ENCODE data around the gene PSAT1. TPM values are rescaled to one million over a fixed set of nuclear protein-coding genes. Genes with fewer than 3 reads are reported as not detected.
"Not testable (repeated sequence)": the region's sequence is repeated elsewhere in the genome, so short reads cannot be mapped to it uniquely, and the experiment has no call there.

Gene PSAT1
- total RNA-seq: 15.5 and 22.7 TPM in 2 replicates

GRCh38 chr9:78296893-78297671, at the start of gene PSAT1:
PSAT1 (plus strand) TSS chr9:78297125; CDS start chr9:78297211, 86 bp downstream.
- DNase-seq (ENCODE audit: extremely low read depth, low read depth, low spot score): peak; percentile 74

- DNase-seq (ENCODE audit: extremely low read depth, low read depth, low spot score): no peak
Measured at GRCh38 chr9:78248635-78249034, 48.3 kb upstream of the PSAT1 start.

- DNase-seq (ENCODE audit: extremely low read depth, low read depth, low spot score): no peak
Measured at GRCh38 chr9:78249542-78249941, 47.4 kb upstream of the PSAT1 start.

DNA sequence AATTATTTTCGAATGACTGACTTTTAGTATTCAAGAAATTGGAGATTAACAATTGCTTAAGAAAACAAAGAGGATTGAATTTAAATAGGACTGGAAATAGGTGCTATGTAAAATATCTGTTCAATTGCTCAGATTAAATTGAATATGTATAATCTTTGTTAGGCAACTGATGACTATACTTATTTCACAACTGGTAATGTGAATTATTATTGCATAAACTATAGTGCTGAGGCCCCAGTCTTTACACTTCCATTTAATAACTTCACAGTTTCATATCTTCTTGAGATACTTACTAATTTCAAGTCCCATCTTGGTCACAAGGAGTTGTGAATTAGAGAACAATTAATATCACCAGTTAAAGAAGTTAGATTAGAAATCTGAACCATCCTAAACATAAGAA, 44.3 kb upstream of the PSAT1 start:
- no peak for DNase-seq (ENCODE audit: extremely low read depth, low read depth, low spot score)

- no peak for DNase-seq (ENCODE audit: extremely low read depth, low read depth, low spot score)
Measured at GRCh38 chr9:78253285-78253684, 43.6 kb upstream of the PSAT1 start.

DNA sequence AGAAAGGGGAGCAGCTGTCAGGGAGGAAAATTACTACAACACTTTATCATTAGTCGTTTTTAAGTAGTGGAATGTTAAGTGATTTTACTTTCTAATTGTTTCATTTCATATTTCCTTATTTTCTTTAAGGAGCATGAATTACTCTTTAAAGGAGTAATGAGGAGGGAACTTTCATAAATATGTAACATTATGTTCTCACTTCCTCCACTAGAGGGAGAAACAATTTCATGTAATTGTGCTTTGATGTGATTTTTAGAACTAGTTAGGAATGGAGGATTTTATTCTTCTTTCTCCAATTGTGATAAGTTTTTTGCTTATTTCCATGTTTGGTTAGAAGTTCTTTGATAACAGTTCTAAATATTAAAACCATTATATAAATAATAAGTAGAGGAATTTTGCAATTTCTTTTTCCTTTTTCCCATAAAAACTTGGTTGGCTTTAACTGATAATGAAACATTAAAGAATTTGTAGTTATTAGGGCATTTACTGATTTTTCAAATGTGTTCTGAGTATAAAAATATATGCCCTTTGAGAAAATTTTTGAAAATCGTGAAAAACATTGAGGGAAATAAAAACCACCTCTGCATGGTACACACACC, 35.4 kb upstream of the PSAT1 start:
- DNase-seq (ENCODE audit: extremely low read depth, low read depth, low spot score): peak; percentile 16

DNA sequence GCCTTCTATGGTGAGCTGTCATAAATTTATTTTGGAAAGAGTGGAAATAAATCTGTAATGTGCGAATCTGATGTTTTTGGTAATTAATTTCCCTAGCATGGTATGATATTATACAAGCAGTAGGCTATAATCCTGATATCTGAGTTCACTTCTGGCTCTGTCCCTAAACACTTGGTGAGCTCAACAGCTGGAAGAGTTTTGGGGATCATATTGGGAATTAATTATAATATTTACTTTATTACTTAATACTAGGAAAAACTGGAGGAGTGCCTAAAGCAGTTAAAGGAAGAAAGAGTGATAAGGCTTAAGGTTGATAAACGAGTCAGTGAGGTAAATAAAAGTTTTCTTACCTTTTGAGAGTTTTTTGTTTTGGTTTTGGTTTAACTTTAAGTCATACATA, 34.3 kb upstream of the PSAT1 start:
- no peak for DNase-seq (ENCODE audit: extremely low read depth, low read depth, low spot score)

DNA sequence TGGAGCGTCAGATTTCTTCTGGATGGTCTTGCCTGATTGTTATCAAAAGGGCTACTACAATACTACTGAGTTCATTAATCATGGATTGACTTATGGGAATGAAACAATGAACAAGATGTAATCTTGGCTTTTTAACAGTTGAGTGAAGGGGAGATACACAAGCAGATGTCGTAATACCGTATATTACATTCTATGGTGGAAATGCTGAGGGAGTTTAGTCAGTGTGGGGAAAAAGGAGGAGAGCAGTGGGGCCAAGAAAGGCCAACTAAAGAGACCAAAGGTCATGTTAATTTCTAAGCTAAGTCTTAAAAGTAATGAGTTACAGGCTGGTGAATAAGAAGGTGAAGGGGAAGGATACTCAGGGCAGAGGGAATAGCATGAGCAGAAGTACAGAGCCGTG, 29.0 kb upstream of the PSAT1 start:
- no peak for DNase-seq (ENCODE audit: extremely low read depth, low read depth, low spot score)

DNA sequence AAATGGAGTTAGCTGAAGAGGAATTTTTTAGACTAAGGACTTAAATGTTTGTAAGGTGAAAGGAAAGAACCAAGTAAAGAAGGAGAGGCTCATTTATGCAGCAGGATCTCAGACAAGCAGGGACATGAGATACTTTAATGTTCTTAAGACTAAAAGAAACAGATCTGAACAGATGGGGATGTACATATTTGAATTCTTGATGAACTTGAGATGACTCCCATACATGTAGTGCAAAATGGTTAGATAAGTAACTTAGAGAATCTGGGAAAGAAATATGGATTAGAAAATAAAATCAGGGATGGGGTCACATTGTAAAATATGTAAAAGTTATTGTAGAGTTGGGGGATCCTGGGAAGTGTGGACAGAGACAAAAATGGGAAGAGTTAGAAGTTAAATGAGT, 27.1 kb upstream of the PSAT1 start:
- DNase-seq (ENCODE audit: extremely low read depth, low read depth, low spot score): no peak

GRCh38 chr9:78272307-78272706, 24.6 kb upstream of the PSAT1 start:
- DNase-seq (ENCODE audit: extremely low read depth, low read depth, low spot score): no peak

- no peak for DNase-seq (ENCODE audit: extremely low read depth, low read depth, low spot score)
Measured at GRCh38 chr9:78273761-78274160, 23.2 kb upstream of the PSAT1 start.

- DNase-seq (ENCODE audit: extremely low read depth, low read depth, low spot score): no peak
Measured at GRCh38 chr9:78278177-78278777, 18.6 kb upstream of the PSAT1 start.

DNA sequence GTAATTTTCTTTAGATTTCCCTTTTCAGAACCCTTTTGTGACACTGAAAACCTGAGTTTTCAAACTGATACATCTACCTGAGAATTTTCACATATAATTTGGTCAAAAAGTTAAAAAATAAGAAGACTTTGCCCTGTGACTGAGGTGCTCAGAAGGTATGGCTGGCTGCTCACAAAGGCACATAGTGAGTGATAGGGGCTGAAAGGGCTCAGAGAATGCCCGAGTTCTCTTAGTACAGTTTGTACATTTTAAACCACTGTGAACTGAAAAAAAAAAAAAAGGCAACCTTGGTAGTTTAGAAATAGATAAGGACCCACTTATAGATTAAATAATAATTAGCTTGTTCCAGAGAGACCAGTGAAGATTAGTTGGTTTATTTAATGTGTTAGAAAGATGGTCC, 18.1 kb upstream of the PSAT1 start:
- DNase-seq (ENCODE audit: extremely low read depth, low read depth, low spot score): no peak

GRCh38 chr9:78280982-78281668, 15.8 kb upstream of the PSAT1 start:
- DNase-seq (ENCODE audit: extremely low read depth, low read depth, low spot score): no peak

GRCh38 chr9:78284181-78284580, 12.7 kb upstream of the PSAT1 start:
- DNase-seq (ENCODE audit: extremely low read depth, low read depth, low spot score): not testable (repeated sequence)

- no peak for DNase-seq (ENCODE audit: extremely low read depth, low read depth, low spot score)
Measured at GRCh38 chr9:78286125-78286524, 10.8 kb upstream of the PSAT1 start.

- no peak for DNase-seq (ENCODE audit: extremely low read depth, low read depth, low spot score)
Measured at GRCh38 chr9:78286946-78287388, 10.0 kb upstream of the PSAT1 start.

DNA sequence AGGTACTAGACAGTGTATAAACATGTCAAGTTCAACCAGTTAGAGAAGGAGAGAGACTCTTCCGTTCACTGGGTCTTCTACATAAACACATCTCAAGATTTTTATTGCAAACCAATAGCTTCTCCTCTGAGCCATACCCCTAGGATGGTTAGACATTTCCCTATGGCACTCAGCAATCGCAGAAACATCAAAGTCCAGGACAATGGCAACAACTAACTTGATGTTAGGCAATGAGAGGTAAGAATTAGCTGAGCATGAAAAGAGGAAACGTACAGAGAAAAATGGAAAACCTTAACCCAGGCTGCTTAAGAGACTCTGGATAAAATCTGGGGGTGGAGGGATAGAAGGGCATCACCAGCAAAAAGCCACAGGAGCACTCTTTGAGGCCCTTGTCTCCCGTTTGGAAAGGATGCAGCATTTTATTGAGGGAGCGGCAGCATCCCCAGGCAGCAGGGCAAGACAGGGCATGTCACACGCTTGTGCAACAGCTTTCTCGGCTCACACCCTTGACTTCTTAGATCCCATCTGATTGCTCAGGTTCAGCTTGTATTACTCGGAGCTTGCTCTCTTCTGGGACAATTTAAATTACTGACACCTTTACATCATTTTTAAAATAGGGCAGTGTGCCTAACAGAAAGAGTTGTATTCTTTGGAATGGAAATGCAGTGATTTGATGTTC, 8.6 kb upstream of the PSAT1 start:
- no peak for DNase-seq (ENCODE audit: extremely low read depth, low read depth, low spot score)

DNA sequence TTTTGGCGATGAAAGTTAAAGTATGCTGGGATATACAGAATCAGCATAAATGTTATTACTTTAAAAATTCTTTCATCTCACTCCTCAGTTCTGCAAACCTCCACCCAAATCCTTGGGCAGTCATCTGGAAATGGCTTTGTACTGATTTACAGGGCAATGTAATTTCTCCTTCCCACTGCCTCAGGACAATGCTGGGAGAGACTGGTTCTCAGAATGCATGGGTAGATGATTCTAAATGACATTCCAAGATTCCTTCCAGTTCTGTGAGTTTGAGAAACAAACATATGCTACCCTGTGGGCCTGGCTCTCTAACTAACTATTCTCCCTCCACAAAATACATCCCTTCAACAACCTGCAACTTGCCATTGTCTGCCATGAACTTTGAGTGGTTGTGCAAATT, 7.5 kb upstream of the PSAT1 start:
- no peak for DNase-seq (ENCODE audit: extremely low read depth, low read depth, low spot score)

- no peak for DNase-seq (ENCODE audit: extremely low read depth, low read depth, low spot score)
Measured at GRCh38 chr9:78291240-78291925, 5.5 kb upstream of the PSAT1 start.
